ENCODE results near the gene ATRNL1.

DNA sequence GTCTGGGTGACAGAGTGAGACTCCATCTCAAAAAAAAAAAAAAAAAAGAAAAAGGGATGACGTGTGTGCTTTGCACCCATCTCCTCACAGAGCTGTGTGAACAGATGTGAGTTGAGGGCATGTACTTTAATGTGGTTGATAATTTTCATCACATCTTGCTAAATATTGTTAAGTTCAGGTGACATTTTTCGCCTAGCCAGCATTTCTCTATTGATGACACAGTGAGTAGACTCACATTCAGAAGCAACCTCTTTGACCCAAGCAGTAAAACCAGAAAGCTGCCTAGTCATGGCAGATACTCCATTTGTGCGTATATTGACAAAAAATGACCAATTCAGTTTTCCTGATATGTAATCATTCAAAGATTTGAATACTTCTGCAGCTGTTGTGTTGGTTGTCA, 126.0 kb downstream of the ATRNL1 start:
- TF ChIP-seq, protein P1, sequence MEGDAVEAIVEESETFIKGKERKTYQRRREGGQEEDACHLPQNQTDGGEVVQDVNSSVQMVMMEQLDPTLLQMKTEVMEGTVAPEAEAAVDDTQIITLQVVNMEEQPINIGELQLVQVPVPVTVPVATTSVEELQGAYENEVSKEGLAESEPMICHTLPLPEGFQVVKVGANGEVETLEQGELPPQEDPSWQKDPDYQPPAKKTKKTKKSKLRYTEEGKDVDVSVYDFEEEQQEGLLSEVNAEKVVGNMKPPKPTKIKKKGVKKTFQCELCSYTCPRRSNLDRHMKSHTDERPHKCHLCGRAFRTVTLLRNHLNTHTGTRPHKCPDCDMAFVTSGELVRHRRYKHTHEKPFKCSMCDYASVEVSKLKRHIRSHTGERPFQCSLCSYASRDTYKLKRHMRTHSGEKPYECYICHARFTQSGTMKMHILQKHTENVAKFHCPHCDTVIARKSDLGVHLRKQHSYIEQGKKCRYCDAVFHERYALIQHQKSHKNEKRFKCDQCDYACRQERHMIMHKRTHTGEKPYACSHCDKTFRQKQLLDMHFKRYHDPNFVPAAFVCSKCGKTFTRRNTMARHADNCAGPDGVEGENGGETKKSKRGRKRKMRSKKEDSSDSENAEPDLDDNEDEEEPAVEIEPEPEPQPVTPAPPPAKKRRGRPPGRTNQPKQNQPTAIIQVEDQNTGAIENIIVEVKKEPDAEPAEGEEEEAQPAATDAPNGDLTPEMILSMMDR (IDR thresholded peaks at IDR 0.05; ENCODE audit: borderline replicate concordance, extremely low read depth, low read length, poor library complexity, severe bottlenecking): no peak
- TF ChIP-seq EZH2 (IDR thresholded peaks at IDR 0.05; ENCODE audit: borderline replicate concordance, low read depth, low read length, severe bottlenecking): no peak
